HEK293 (cell line): Measurements from ENCODE around the gene COL1A1.

ENCODE experiments used
- ATF2 ChIP-seq: fragments of 450-650 bp; formaldehyde crosslinking; IDR thresholded peaks from 2 replicates; pipeline ENCODE4 v1.5.1; 2016; ENCODE audit warnings: missing biosample characterization, missing genetic modification characterization, low read depth
- MEIS1 ChIP-seq: sonication (generic); formaldehyde crosslinking; IDR thresholded peaks from 2 replicates; pipeline ENCODE4 v1.8.1; 2022; ENCODE audit warnings: missing genetic modification reagents, mild to moderate bottlenecking, borderline replicate concordance
- SP7 ChIP-seq: fragments of 450-650 bp; formaldehyde crosslinking; IDR thresholded peaks from 2 replicates; pipeline ENCODE4 v1.5.1; 2016; ENCODE audit warnings: missing biosample characterization, missing genetic modification characterization
- ZBTB20 ChIP-seq: fragments of 450-650 bp; formaldehyde crosslinking; IDR thresholded peaks from 2 replicates; pipeline ENCODE4 v1.5.1; 2016; ENCODE audit warnings: missing biosample characterization, missing genetic modification characterization
- ZBTB26 ChIP-seq: fragments of 450-650 bp; formaldehyde crosslinking; optimal IDR thresholded peaks from 2 replicates; pipeline ENCODE3; 2016; ENCODE audit warnings: missing biosample characterization, mild to moderate bottlenecking, missing genetic modification characterization
- ZBTB48 ChIP-seq: fragments of 450-650 bp; formaldehyde crosslinking; IDR thresholded peaks from 2 replicates; pipeline ENCODE4 v1.5.1; 2016; ENCODE audit warnings: missing biosample characterization, missing genetic modification characterization
- ZNF121 ChIP-seq: fragments of 450-650 bp; formaldehyde crosslinking; IDR thresholded peaks from 2 replicates; pipeline ENCODE4 v1.5.1; 2016; ENCODE audit warnings: missing biosample characterization, missing genetic modification characterization
- ZNF184 ChIP-seq: fragments of 450-650 bp; IDR thresholded peaks from 2 replicates; pipeline ENCODE4 v1.5.1; 2018; ENCODE audit warnings: missing biosample characterization, mild to moderate bottlenecking, missing genetic modification characterization
- ZNF311 ChIP-seq: fragments of 450-650 bp; formaldehyde crosslinking; IDR thresholded peaks from 2 replicates; pipeline ENCODE4 v1.5.1; 2017; ENCODE audit warnings: missing biosample characterization, missing genetic modification characterization, borderline replicate concordance
- ZNF335 ChIP-seq: fragments of 450-650 bp; formaldehyde crosslinking; conservative IDR thresholded peaks from 2 replicates; pipeline ENCODE4 v1.5.1; 2016; ENCODE audit warnings: missing biosample characterization, missing genetic modification characterization
- ZNF449 ChIP-seq: fragments of 450-650 bp; formaldehyde crosslinking; IDR thresholded peaks from 2 replicates; pipeline ENCODE4 v1.5.1; 2017; ENCODE audit warnings: missing biosample characterization, mild to moderate bottlenecking, missing genetic modification characterization, moderate library complexity
- ZNF513 ChIP-seq: fragments of 450-650 bp; IDR thresholded peaks from 2 replicates; pipeline ENCODE4 v1.5.1; 2018; ENCODE audit warnings: missing biosample characterization, missing genetic modification characterization
- ZNF549 ChIP-seq: fragments of 450-650 bp; IDR thresholded peaks from 2 replicates; pipeline ENCODE4 v1.5.1; 2018; ENCODE audit warnings: missing biosample characterization, missing genetic modification characterization, mild to moderate bottlenecking, inconsistent platforms, moderate library complexity
- ZNF660 ChIP-seq: fragments of 450-650 bp; IDR thresholded peaks from 2 replicates; pipeline ENCODE4 v1.5.1; 2018; ENCODE audit warnings: missing biosample characterization, mild to moderate bottlenecking, missing genetic modification characterization

GRCh38 chr17:50196826-50197225, 4.6 kb downstream of the COL1A1 start:
- TF ChIP-seq ZNF513 (tag by site-specific recombination) (no peak), ATF2 (tag by site-specific recombination) (no peak), ZBTB20 (tag by site-specific recombination) (no peak), ZNF660 (tag by site-specific recombination) (no peak), ZNF449 (tag by site-specific recombination) (no peak), ZNF184 (no peak), SP7 (no peak), ZNF121 (tag by site-specific recombination) (no peak), ZBTB48 (tag by site-specific recombination) (no peak), MEIS1 (no peak), ZBTB26 (no peak), ZNF311 (tag by site-specific recombination) (no peak), ZNF549 (tag by site-specific recombination) (no peak), ZNF335 (no peak)
